HG02798 (cell line): ENCODE measurements around the gene FAT3.

Experiments
- ATAC-seq: cut with Tn5 transposase; IDR thresholded peaks from one replicate; pipeline ENCODE4 v1.9.1; 2021; ENCODE audit warnings: mild to moderate bottlenecking; ENCODE audit not compliant: unreplicated experiment, poor library complexity

The FAT3 gene

GRCh38 chr11:92224407-92225124 is at the start of gene FAT3:
Gene FAT3 (plus strand): TSS chr11:92224818. CDS start chr11:92352113, 127,295 bp downstream.
- ATAC-seq: no peak

GRCh38 chr11:92179017-92179670 is 45.5 kb upstream of the FAT3 start:
- ATAC-seq: no peak

GRCh38 chr11:92180226-92180625 is 44.4 kb upstream of the FAT3 start:
- ATAC-seq: no peak

GRCh38 chr11:92180664-92181251 is 43.9 kb upstream of the FAT3 start:
- no peak for ATAC-seq

- ATAC-seq: no peak
These were observed 33.9 kb upstream of the FAT3 start for GRCh38 chr11:92190535-92191206.

GRCh38 chr11:92192141-92192540 is 32.5 kb upstream of the FAT3 start:
- no peak for ATAC-seq

GRCh38 chr11:92198268-92198667 is 26.4 kb upstream of the FAT3 start:
- no peak for ATAC-seq

- ATAC-seq: no peak
These were observed 24.6 kb upstream of the FAT3 start for GRCh38 chr11:92199991-92200390.

- no peak for ATAC-seq
These were observed 19.9 kb upstream of the FAT3 start for GRCh38 chr11:92204731-92205130.

- no peak for ATAC-seq
These were observed 18.2 kb upstream of the FAT3 start for GRCh38 chr11:92206441-92206840.

GRCh38 chr11:92211576-92212167 is 12.9 kb upstream of the FAT3 start:
- ATAC-seq: no peak

GRCh38 chr11:92212530-92212929 is 12.1 kb upstream of the FAT3 start:
- no peak for ATAC-seq

- no peak for ATAC-seq
These were observed 7.8 kb upstream of the FAT3 start for GRCh38 chr11:92216789-92217188.

- no peak for ATAC-seq
These were observed 5.1 kb upstream of the FAT3 start for GRCh38 chr11:92219476-92219875.

- no peak for ATAC-seq
These were observed 1.9 kb upstream of the FAT3 start for GRCh38 chr11:92222701-92223100.

GRCh38 chr11:92224054-92224406 is 588 bp upstream of the FAT3 start:
- ATAC-seq: no peak

- ATAC-seq: no peak
These were observed 528 bp downstream of the FAT3 start for GRCh38 chr11:92225125-92225567.

- ATAC-seq: no peak
These were observed 1.1 kb downstream of the FAT3 start for GRCh38 chr11:92225568-92226330.

GRCh38 chr11:92226331-92227229 is 2.0 kb downstream of the FAT3 start:
- no peak for ATAC-seq
